ENCODE measurements around the gene SCUBE1. TPM values are rescaled to one million over a fixed set of nuclear protein-coding genes. Genes with fewer than 3 reads are reported as not detected.

Gene SCUBE1
- total and polyA plus RNA-seq, 2 of the 8 experiments (the other 6 are each of a cell fraction or from before 2014, with no cell fraction given) = 2.3 to 4.9 TPM

DNA sequence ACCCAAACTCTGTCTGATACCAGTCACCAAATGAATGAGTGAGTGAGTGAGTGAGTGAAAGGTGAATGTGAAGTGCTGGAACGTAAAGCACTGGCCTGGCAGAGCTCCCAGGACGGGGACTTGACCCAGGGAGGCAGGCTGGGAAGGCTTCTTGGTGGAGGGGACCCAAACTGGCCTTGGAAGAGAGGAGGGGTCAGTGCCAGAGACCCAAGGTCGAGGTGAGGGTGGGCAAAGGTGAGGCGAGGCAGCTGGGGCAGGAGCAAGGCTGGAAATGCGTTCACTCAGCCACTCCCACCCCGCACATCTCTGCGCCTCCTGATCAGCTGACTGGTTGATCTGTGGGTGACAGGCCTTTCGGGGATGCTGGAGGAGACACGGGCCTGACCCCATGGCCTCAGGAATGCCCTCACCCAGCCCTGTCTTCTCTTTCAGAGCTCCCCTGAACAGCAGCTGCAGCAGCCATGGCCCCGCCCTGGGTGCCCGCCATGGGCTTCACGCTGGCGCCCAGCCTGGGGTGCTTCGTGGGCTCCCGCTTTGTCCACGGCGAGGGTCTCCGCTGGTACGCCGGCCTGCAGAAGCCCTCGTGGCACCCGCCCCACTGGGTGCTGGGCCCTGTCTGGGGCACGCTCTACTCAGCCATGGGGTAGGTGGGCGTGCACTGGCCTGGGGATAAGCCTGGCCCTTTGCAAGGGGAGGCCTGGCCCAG, 184.2 kb downstream of the SCUBE1 start:
- H3K4me3 ChIP-seq (ENCODE audit: extremely low read depth in 1 of 4, insufficient read depth in 2 of 4, low read depth in 3 of 4, low read length in 4 of 4) = no peak overlapping the region
- H2AFZ ChIP-seq (ENCODE audit: low read length) = no peak overlapping the region
- TF ChIP-seq JUND (IDR thresholded peaks at IDR 0.05; ENCODE audit: low read length) (no peak), KDM5A (IDR thresholded peaks at IDR 0.05; ENCODE audit: low read length) (no peak), CBX5 (IDR thresholded peaks at IDR 0.05; ENCODE audit: low read depth, low read length) (no peak), CHD2 (IDR thresholded peaks at IDR 0.05; ENCODE audit: low read length) (no peak), BCL11A (IDR thresholded peaks at IDR 0.05; ENCODE audit: low read depth in 2 of 2, low read length in 2 of 2) (no peak), ZNF274 (IDR thresholded peaks at IDR 0.05; ENCODE audit: borderline replicate concordance, extremely low read depth, low read length) (no peak), POLR2A (IDR thresholded peaks at IDR 0.05; ENCODE audit: control extremely low read depth in 1 of 2, low read depth in 2 of 2, low read length in 2 of 2) (no peak)
- TF ChIP-seq, protein P1, sequence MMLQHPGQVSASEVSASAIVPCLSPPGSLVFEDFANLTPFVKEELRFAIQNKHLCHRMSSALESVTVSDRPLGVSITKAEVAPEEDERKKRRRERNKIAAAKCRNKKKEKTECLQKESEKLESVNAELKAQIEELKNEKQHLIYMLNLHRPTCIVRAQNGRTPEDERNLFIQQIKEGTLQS (IDR thresholded peaks at IDR 0.05; ENCODE audit: insufficient read depth, low read depth, low read length) = no peak
- H2BK15ac ChIP-seq (ENCODE audit: low read length) = peak overlapping the region; percentile 61; the same call in 1 of the 2 replicates
- H4K91ac ChIP-seq (replicated peaks; ENCODE audit: insufficient read length, low read length) = no peak overlapping the region
- H4K5ac ChIP-seq (ENCODE audit: insufficient read length, low read depth, low read length) = no peak overlapping the region
- no peaks in the 10 kb centered on the region for H3K9me3 ChIP-seq (ENCODE audit: insufficient read depth in 2 of 2, low read depth in 1 of 2, low read length in 1 of 2)
- no peak overlapping the region for H3K4ac ChIP-seq (replicated peaks; ENCODE audit: insufficient read length, low read depth, low read length)
- no peak overlapping the region for H2BK5ac ChIP-seq (ENCODE audit: low read depth, low read length)
- H3K4me1 ChIP-seq (replicated peaks in 1 of 4; ENCODE audit: control insufficient read depth in 3 of 4, insufficient read depth in 4 of 4, low read length in 3 of 4) = peaks cover 0 to 8% (median 5%) of the 10 kb centered on the region in 4 experiments; a peak in 4 of 7 replicates
- CTCF ChIA-PET (ENCODE audit: partially characterized antibody) = interaction anchor here (0.6 to 1.3 kb wide), 16 partner anchors 11 to 359 kb away, joined by 3 to 4 read pairs (median 3); partner anchors contain the start of gene MCAT
- no peak overlapping the region for H4K8ac ChIP-seq (ENCODE audit: extremely low read depth, insufficient read depth, low read length)
- H2BK120ac ChIP-seq (replicated peaks; ENCODE audit: low read depth, low read length) = no peak overlapping the region
- DNase-seq (ENCODE audit: low read depth in 1 of 2, low spot score in 2 of 2) (no peak), FAIRE-seq (no peak)
- POLR2A ChIA-PET (ENCODE audit: partially characterized antibody) = interaction anchor here (2.3 kb wide), 1 partner anchor 10 kb away, joined by 11 read pairs; no protein-coding TSS in a partner anchor
- no peaks in the 10 kb centered on the region for H3K36me3 ChIP-seq (ENCODE audit: control insufficient read depth in 2 of 4, insufficient read depth in 4 of 4, low read length in 3 of 4)
- H2BK12ac ChIP-seq (ENCODE audit: low read depth, low read length) = peak overlapping the region; percentile 50; the same call in 1 of the 2 replicates
- no peak overlapping the region for H3K4me2 ChIP-seq (ENCODE audit: insufficient read depth in 1 of 2, low read depth in 2 of 2, low read length in 2 of 2)
- H3K27ac ChIP-seq (ENCODE audit: low read depth, low read length) = no peak overlapping the region
- no peak overlapping the region for H3K14ac ChIP-seq (ENCODE audit: insufficient read length)
- H3K79me2 ChIP-seq (ENCODE audit: control insufficient read depth in 1 of 2, insufficient read depth in 2 of 2, low read length in 2 of 2) = no peaks in the 10 kb centered on the region
- no peak overlapping the region for H2BK20ac ChIP-seq (ENCODE audit: low read length)
- WGBS, 2 experiments (ENCODE audit: extremely low coverage in 1 of 2, insufficient coverage in 1 of 2, insufficient read length in 1 of 2, insufficient replicate concordance in 2 of 2, low coverage in 1 of 2, low lambda C conversion rate in 2 of 2, missing lambda C conversion rate in 1 of 2) = 94% methylated on average over 23 of the region's 24 CpGs; no CpG with 5 or more reads in 1 of the 2 experiments
- no peak overlapping the region for H3K23ac ChIP-seq (ENCODE audit: insufficient read length)
- H3K9ac ChIP-seq (replicated peaks in 1 of 4; ENCODE audit: extremely low read depth in 1 of 4, low read depth in 3 of 4, low read length in 3 of 4) = no peak overlapping the region
- no peaks in the 10 kb centered on the region for H3K79me1 ChIP-seq (ENCODE audit: low read depth, low read length)
- no peaks in the 10 kb centered on the region; a peak in 1 of 7 replicates for H3K27me3 ChIP-seq (replicated peaks in 1 of 4; ENCODE audit: control insufficient read depth in 3 of 4, extremely low read depth in 1 of 4, insufficient read depth in 3 of 4, low read length in 3 of 4)
- peaks cover 0 to 4% of the 10 kb centered on the region in 2 experiments for H4K20me1 ChIP-seq (replicated peaks in 1 of 2; ENCODE audit: control insufficient read depth in 1 of 2, insufficient read depth in 2 of 2, low read length in 2 of 2)
- no peak overlapping the region for H3K18ac ChIP-seq (ENCODE audit: extremely low read depth, low read length)
- 0 out of 2 replicates have a peak overlapping the region, but pooled peaks have one; percentile 75 for H2AK5ac ChIP-seq (ENCODE audit: low read depth, low read length)
- H3K56ac ChIP-seq (replicated peaks; ENCODE audit: insufficient read length, low read depth, low read length) = no peak overlapping the region
- no peaks in the 10 kb centered on the region for H3K23me2 ChIP-seq (ENCODE audit: low read depth, low read length)
